K562 (cell line): ENCODE results near the gene IFT25. TPM values are rescaled to one million over a fixed set of nuclear protein-coding genes. Genes with fewer than 3 reads are reported as not detected.

Experiments used
- ATAC-seq: fragments of 200-7000 bp; cut with Tn5 transposase; 3 replicates; pipeline ENCODE4 v1.9.1; 2020; ENCODE audit warnings: moderate library complexity
- BruUV-seq: library from RNA; stranded (reverse); fragments of 400-500 nt; replicated peaks from 2 replicates; lab custom pipeline; 2021; lab: Mats Ljungman, UMichigan
- CTCF ChIA-PET: fragments of 300-600 bp; formaldehyde crosslinking; extraction: SDS; loops from one replicate; lab custom pipeline; 2021; ENCODE audit warnings: low intra/inter-chr PET ratio; lab: Yijun Ruan, JAX
- POLR2A ChIA-PET: fragments of 300-600, 350-650 bp; sonication (Branson Sonifier 250); formaldehyde crosslinking; extraction: SDS; loops from one replicate; lab custom pipeline; 2021; ENCODE audit warnings: antibody characterized with exemption, inconsistent platforms; lab: Yijun Ruan, JAX
- DNase-seq, 4 experiments: peaks; one replicate each; pipeline versions ENCODE4 v3.0.0 to v3.0.0-alpha.2; 2011 to 2018; ENCODE audit warnings: low spot score in 3 of 4, mixed read lengths in 3 of 4; ENCODE audit errors: extremely low read depth in 1 of 4
- FAIRE-seq: peaks from 2 replicates; lab custom pipeline; 2011; peaks lifted over from hg19 to GRCh38; lab: Jason Lieb, UNC
- H2AFZ ChIP-seq: 2 replicates; pipeline ENCODE4 v1.6.0; 2011; ENCODE audit warnings: low read depth, low read length, control low read depth, inconsistent platforms
- H3K27ac ChIP-seq: fragments of 200-600 bp; 3 replicates; pipeline ENCODE4 v1.8.0; 2011; ENCODE audit warnings: low read depth, mild to moderate bottlenecking, control low read depth, inconsistent platforms, low read length, moderate library complexity, mixed read lengths; ENCODE audit errors: extremely low read depth
- H3K27me3 ChIP-seq, 2 experiments: fragments of 300-600 bp in 1 of 2; 2 replicates in 1 of 2; 3 replicates in 1 of 2; pipeline versions ENCODE4 v1.6.0 to v1.8.0; 2011; ENCODE audit warnings: inconsistent platforms in 2 of 2, low read length in 2 of 2, mild to moderate bottlenecking in 1 of 2, mixed read lengths in 1 of 2, moderate library complexity in 1 of 2; ENCODE audit not compliant: control insufficient read depth in 2 of 2, insufficient read depth in 2 of 2
- H3K36me3 ChIP-seq: fragments of 300-600 bp; 3 replicates; pipeline ENCODE4 v1.8.0; 2011; ENCODE audit warnings: mild to moderate bottlenecking, low read length, inconsistent platforms; ENCODE audit not compliant: control insufficient read depth, insufficient read depth
- H3K4me1 ChIP-seq, 2 experiments: fragments of 200-600 bp in 1 of 2; replicated peaks in 1 of 2; 2 replicates in 1 of 2; 3 replicates in 1 of 2; pipeline versions ENCODE4 v1.5.1 to v1.8.0; 2011; ENCODE audit warnings: inconsistent platforms in 2 of 2, low read length in 2 of 2, mild to moderate bottlenecking in 1 of 2, mixed read lengths in 1 of 2, moderate library complexity in 1 of 2; ENCODE audit not compliant: control insufficient read depth in 2 of 2, insufficient read depth in 2 of 2
- H3K4me2 ChIP-seq: 2 replicates; pipeline ENCODE4 v1.6.1; 2011; ENCODE audit warnings: low read length, control low read depth, inconsistent platforms, mixed read lengths; ENCODE audit not compliant: insufficient read depth
- H3K4me3 ChIP-seq: fragments of 200-600 bp; sonication (generic), shearing (Covaris generic); 2 replicates; pipeline ENCODE4 v1.5.1; 2016; ENCODE audit warnings: control low read depth, inconsistent platforms
- H3K79me2 ChIP-seq: fragments of 200-600 bp; 3 replicates; pipeline ENCODE4 v1.8.0; 2011; ENCODE audit warnings: low read length, inconsistent platforms; ENCODE audit not compliant: control insufficient read depth, insufficient read depth
- H3K9ac ChIP-seq, 2 experiments: 2 replicates each; pipeline versions ENCODE4 v1.6.0 to v1.6.1; 2011; ENCODE audit warnings: low read depth in 2 of 2, low read length in 2 of 2, control low read depth in 1 of 2, inconsistent platforms in 1 of 2, mild to moderate bottlenecking in 1 of 2, mixed read lengths in 1 of 2; ENCODE audit not compliant: insufficient read depth in 1 of 2
- H3K9me1 ChIP-seq: one replicate; pipeline ENCODE4 v1.6.0; 2011; ENCODE audit warnings: inconsistent platforms, mild to moderate bottlenecking, low read length, moderate library complexity; ENCODE audit not compliant: control insufficient read depth, insufficient read depth
- H3K9me3 ChIP-seq: replicated peaks from 2 replicates; pipeline ENCODE4 v1.5.1; 2011; ENCODE audit warnings: low read depth, low read length, inconsistent platforms; ENCODE audit not compliant: control insufficient read depth, insufficient read depth
- H4K20me1 ChIP-seq: replicated peaks from 2 replicates; pipeline ENCODE4 v1.6.1; 2011; ENCODE audit warnings: low read length, inconsistent platforms, mixed read lengths; ENCODE audit not compliant: control insufficient read depth, insufficient read depth
- CEBPB ChIP-seq: fragments of 450-650 bp; IDR thresholded peaks from 2 replicates; pipeline ENCODE4 v1.6.1; 2016; ENCODE audit warnings: missing genetic modification characterization, missing compliant biosample characterization
- CEBPG ChIP-seq, 3 experiments: fragments of 200-800 bp in 1 of 3; sonication (Bioruptor generic) in 1 of 3; sonication (generic) in 1 of 3; formaldehyde crosslinking in 1 of 3; IDR thresholded peaks in 2 of 3; conservative IDR thresholded peaks in 1 of 3; 2 replicates each; pipeline versions ENCODE4 v1.6.1 to v1.8.0; 2016 to 2022; ENCODE audit warnings: missing compliant biosample characterization in 2 of 3, missing genetic modification characterization in 2 of 3, mild to moderate bottlenecking in 1 of 3, missing genetic modification reagents in 1 of 3
- HDAC6 ChIP-seq: IDR thresholded peaks from 2 replicates; pipeline ENCODE4 v1.6.1; 2012; ENCODE audit warnings: low read depth, mild to moderate bottlenecking, control low read depth, inconsistent platforms, low read length, moderate library complexity
- HES1 ChIP-seq: fragments of 450-650 bp; IDR thresholded peaks from 2 replicates; pipeline ENCODE4 v1.6.1; 2016; ENCODE audit warnings: low read depth, mild to moderate bottlenecking, moderate library complexity
- JUNB ChIP-seq: fragments of 450-650 bp; formaldehyde crosslinking; conservative IDR thresholded peaks from 2 replicates; pipeline ENCODE4 v1.4.0; 2020; ENCODE audit warnings: mild to moderate bottlenecking
- SNAPC5 ChIP-seq: fragments of 250-450 bp; sonication (Bioruptor Pico); IDR thresholded peaks from 2 replicates; pipeline ENCODE4 v1.8.0; 2021; ENCODE audit warnings: moderate library complexity, mild to moderate bottlenecking, inconsistent platforms
- TAF1 ChIP-seq: IDR thresholded peaks from 2 replicates; pipeline ENCODE4 v1.6.1; 2011; ENCODE audit warnings: mild to moderate bottlenecking, low read length, moderate library complexity; ENCODE audit not compliant: insufficient read depth, control insufficient read depth, severe bottlenecking; ENCODE audit errors: extremely low read depth
- TGIF2 ChIP-seq: sonication (generic); formaldehyde crosslinking; IDR thresholded peaks from 2 replicates; pipeline ENCODE4 v1.8.1; 2022; ENCODE audit warnings: mild to moderate bottlenecking, missing genetic modification reagents, moderate library complexity
- WGBS: fragments of 100-300 bp; shearing (Covaris generic); methylation state at CpG from one replicate; pipeline ENCODE4 v1.1.6; 2016; ENCODE audit warnings: low coverage, mixed read lengths; ENCODE audit not compliant: insufficient coverage; ENCODE audit errors: missing lambda C conversion rate; 5-methylcytosine and 5-hydroxymethylcytosine counted together
- in situ Hi-C: fragments of 300-500 bp; cut with MboI; formaldehyde crosslinking; loops from 4 replicates; pipeline ENCODE4 v1.15.0; 2018; ENCODE audit warnings: inconsistent platforms, mixed read lengths
- intact Hi-C: fragments of 100-400 bp; cut with micrococcal nuclease; formaldehyde crosslinking; loops from 2 replicates; pipeline ENCODE4 v1.14.2; 2022
- polyA plus RNA-seq, 8 experiments: library from polyadenylated mRNA; depleted of rRNA in 4 of 8; stranded (reverse) in 5 of 8; unstranded in 3 of 8; fragments of >200 nt; fragmentation: Nextera tagmentation in 2 of 8; fragmentation: Illumina TruSeq in 1 of 8; extraction: Ambion mirVana in 2 of 8; extraction: Trizol in 1 of 8; gene quantifications; 2 replicates each; pipeline versions ENCODE4 v1.2.1 to v1.2.3, GENCODE V29; 2011 to 2014; ENCODE audit warnings: inconsistent platforms in 1 of 8, missing spikeins in 1 of 8
- total RNA-seq, 7 experiments: library from RNA; depleted of rRNA in 6 of 7; stranded (reverse); fragments of >200 nt in 6 of 7; fragmentation: Illumina TruSeq in 2 of 7; extraction: Trizol in 2 of 7; gene quantifications; 2 replicates each; pipeline versions ENCODE4 v1.2.1 to v1.2.3, GENCODE V29; 2011 to 2021; ENCODE audit warnings: low replicate concordance in 1 of 7

The IFT25 gene
- total and polyA plus RNA-seq, 9 of the 15 experiments (the other 6 are each of a cell fraction or from before 2014, with no cell fraction given) = 93.6 to 209 (median 167) TPM

DNA sequence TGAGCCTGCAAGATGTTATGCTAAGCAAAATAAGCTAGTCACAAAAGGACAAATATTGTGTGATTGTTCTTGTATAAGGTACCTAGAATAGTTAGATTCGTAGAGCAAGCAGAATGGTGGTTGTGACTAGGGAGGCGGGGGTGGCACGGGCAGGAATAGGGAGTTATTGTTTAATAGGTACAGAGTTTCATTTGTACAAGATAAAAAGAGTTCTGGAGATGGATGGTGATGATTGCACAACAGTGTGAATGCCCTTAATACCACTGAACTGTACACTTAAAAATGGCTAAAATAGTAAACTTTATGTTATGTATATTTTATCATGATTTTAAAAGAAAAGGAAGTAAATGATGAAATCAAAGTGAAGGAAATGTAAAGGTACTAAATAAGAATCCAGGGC, 21.3 kb upstream of the IFT25 start:
- no peak for TF ChIP-seq SNAPC5
- no peak for TF ChIP-seq CEBPG (CRISPR knock-in tag; IDR thresholded peaks at IDR 0.05)
- TF ChIP-seq CEBPG (tag; conservative IDR thresholded peaks at IDR 0.05 in 1 of 2, IDR thresholded peaks at IDR 0.05 in 1 of 2) = peak; percentile 35 to 79; a peak in 3 of 4 replicates
- no peak for TF ChIP-seq TAF1
- peak; percentile 67 for TF ChIP-seq CEBPB
- no peak for TF ChIP-seq HES1
- TF ChIP-seq JUNB = no peak
- no peak for TF ChIP-seq TGIF2 (CRISPR knock-in tag)
- TF ChIP-seq HDAC6 = no peak

More for the DNA sequence above, 21.3 kb upstream of the IFT25 start:
- Histone ChIP-seq H2AFZ (no peak overlapping the region), H3K9ac (no peak overlapping the region), H3K4me3 (no peak overlapping the region), H3K9me1 (no peaks in the 10 kb centered on the region), H3K9me3 (no peaks in the 10 kb centered on the region), H3K79me2 (no peaks in the 10 kb centered on the region), H3K36me3 (peaks cover 74% of the 10 kb centered on the region), H3K4me2 (no peak overlapping the region), H3K27ac (no peak overlapping the region), H3K27me3 (no peaks in the 10 kb centered on the region), H4K20me1 (no peaks in the 10 kb centered on the region; the same call in 1 of the 2 replicates), H3K4me1 (peaks cover 0 to 12% of the 10 kb centered on the region in 2 experiments; a peak in 3 of 5 replicates)
- in situ Hi-C loops = no loop called here
- intact Hi-C loops = no loop called here
- no TSS peak for BruUV-seq
- no peak for ATAC-seq
- ChIA-PET POLR2A (no interaction called here), CTCF (no interaction called here)
- FAIRE-seq = no peak
- 87% methylated on average over 3 of the region's 3 CpGs for WGBS
- DNase-seq = no peak
